Activated CD4-positive, alpha-beta T cell treated with anti-CD3 and anti-CD28 coated beads for 24 hours (primary cell): ENCODE results near the gene ACVRL1.

Source experiments
- DNase-seq, 2 donors: peaks; one replicate each; pipeline ENCODE4 v3.0.0-alpha.2; 2020; ENCODE audit warnings: low read depth in 2 of 2

The ACVRL1 gene

DNA sequence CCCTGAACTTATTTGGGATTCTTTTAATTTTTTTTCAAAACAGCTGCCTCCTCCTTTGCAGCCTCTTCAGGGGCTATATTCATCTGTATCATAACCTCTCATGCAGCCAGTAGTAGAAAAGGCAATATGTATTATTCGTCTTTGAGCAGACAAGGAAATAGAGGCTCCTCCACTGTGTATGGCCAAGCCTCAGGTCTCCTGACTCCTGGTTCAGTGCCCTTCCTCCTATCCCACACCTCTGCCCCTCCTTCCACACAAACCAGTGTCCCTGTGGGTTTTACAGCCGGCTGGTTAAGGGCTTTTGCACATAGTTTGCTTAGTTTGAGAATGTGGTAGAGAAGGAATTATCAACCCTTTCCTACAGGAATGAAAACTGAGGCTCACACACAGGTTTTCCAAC, 8.8 kb upstream of the ACVRL1 start:
- no peak for DNase-seq

DNA sequence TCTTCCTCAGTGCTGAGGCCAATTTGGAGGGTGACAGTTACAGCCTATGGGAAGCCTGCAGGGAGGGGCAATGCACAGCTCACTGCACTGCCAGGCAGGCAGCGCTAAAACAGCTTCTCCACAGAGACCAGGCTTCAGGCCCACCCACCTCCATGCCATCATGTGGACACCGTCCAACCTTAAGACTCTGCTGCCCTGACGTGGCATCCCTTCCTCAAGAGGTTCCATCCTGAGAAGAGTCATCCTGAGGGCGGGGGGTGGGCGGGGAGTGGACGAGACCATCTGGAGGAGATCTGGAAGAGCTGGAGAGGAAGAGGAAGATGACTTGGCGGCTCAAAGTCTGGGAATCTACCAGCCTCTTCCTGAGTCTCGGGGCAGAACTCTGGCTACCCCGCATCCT, 8.4 kb upstream of the ACVRL1 start:
- DNase-seq = no peak

DNA sequence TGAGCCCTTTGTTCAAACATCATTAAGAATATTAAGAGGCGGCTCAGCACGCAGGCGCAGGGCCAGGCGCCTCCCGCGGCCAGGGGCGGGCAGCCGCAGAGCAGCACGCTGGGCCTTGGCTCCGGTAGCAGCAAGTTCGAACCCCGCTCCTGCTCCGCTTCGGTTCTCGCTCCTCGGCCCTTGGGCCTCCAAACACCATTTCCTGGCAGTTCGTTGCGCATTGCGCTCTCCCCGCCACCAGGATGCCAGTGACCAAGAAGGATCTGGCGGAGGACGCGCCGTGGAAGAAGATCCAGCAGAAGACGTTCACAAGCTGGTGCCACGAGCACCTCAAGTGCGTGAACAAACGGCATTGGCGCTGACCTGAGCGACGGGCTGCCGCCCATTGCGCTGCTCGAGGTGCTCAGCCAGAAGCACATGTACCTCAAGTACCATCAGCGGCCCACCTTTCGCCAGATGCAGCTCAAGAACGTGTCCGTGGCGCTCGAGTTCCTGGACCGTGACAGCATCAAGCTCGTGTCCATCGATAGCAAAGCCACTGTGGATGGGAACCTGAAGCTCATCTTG, 6.9 kb upstream of the ACVRL1 start:
- no peak for DNase-seq

DNA sequence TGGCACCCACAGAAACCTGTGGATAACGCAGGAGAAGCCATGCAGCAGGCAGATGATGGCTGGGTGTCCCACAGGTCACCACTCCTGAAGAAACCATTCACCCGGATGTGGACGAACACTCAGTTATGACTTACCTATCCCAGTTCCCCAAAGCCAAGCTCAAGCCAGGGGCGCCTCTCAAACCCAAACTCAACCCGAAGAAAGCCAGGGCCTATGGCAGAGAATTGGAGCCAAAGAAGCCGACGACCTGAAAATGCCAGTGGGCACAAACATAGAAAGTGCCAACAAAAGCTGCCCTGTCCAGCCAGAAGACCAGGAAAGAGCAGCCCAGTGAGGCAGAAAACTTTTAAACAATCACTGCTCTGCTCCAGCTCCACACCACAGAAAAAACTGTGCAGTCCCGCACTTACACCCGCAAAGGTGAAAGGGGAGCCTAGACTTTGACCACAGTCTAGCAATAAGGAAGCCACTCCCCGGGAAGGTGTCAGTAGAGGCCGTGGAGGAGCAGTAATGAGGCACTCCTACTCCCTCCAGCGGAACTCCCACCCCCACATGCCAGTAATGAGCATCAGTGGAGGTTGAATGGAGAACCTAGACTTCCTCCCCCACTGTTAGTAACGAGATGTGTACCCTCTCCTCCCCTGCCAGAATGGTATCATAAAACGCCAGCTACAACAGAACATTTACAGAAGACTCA, 6.0 kb upstream of the ACVRL1 start:
- DNase-seq = no peak

DNA sequence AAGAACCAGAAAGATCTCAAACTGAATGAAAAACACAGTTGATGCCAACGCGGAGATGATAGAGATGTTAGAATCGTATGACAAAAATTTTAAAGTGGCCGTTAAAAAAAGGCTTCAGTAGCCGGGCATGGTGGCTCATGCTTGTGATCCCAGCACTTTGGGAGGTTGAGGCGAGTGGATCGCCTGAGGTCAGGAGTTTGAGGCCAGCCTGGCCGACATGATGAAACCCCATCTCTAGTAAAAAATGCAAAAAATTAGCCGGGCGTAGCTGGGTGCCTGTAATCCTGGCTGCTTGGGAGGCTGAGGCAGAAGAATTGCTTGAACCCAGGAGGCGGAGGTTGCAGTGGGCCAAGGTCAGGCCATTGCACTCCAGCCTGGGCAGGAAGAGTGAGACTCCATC, 5.4 kb upstream of the ACVRL1 start:
- no peak for DNase-seq

DNA sequence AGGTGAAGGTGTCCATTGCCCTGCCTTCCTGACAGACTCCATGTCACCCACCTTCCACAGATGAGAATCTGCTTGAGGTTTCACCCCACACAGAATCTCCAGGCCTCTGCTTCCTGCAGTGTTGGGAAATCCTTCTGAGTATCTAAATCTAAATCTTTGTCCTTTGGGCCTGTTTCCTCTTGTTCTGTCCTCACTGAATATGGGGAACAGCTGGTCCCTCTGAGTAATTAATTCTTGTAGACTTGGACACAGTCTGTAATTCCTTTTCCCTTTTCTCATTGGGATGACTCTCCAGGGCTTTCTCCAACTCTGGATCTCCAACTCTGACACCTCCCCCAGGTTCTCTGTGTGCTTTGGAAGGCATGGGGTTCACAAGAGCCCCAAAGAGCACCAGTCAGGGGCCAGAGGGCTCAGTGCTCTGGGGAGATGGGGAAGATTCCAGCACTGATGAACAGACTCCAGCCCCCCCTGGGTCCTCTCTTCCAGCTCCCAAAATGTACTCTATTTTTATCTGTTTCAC, 2.3 kb upstream of the ACVRL1 start:
- no peak for DNase-seq

DNA sequence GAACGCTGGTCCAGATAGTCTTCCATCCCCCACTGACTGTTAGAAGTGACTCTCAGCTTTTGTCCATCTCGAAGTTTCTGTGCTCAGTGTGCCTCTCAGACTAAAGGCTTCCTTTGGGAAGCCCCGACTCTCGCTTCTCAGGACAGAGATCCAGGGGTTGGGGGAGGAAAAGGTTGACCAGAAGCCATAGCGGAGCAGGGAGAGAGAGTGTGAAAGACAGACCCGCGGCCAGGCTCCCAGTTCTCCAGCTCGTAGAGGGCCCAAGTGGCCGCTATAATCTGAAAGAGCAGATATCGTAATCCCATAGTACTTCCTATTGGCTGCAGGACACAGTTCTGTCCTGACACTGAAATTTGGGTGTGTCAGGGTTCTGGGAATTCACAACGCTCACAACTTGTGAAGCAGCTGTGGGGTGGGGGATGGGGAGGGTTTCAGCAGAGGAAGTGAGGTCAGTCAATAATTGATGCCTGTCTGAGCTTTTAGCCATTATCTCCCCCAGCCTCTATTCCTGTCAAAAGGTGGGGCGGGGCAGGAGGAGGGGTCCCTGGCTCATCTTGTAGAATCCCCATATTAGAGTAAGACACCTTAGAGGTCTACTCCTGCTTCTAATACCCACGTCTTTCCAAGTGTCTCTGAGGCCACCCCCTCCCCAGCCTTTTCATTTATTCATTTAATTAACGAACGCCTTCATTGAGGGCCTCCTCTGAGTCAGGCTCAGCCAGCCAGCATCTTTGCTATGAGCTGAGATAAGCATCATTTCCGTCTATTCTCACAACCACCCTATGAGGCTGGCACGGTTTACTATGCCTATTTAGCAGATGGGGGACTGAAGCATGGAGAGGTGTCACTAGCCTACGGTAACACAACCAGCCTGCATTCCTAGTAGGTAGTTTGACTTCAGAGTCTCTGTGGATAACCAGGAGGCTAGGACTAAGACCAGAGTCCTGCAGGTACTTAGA, 1.6 kb upstream of the ACVRL1 start:
- DNase-seq = no peak

DNA sequence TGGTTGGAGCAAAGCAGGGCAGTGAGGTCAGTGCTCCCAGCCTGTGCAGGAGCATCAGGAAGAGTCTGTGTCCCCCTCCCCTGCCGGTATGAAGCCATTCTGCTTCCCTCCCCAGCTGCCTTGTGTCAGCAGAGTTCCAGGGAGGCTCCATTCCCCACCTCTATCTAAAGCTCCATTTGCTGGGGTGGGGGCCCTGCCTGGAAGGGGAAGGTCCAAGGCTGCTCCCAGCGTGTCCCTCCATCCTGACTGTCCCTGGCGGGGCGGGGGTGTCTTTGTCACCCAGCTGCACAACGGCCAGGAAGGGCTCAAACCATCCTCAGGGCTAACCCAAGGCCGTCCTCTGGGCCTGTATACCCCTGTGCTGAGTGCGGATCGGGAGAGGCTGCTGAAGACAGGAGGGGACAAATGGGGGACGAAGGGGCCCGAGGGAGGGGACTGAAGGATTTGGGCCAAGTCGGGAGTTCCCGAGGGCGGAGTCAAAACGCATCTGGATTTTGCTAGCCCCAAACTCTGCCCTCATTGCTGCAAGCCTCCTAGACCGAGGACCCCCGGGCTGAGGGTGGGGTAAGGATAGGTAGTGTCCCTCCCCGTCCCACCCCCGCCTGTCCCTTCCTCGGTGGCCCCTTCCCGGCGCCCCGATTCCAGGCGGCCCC, 748 bp upstream of the ACVRL1 start:
- DNase-seq = no peak

DNA sequence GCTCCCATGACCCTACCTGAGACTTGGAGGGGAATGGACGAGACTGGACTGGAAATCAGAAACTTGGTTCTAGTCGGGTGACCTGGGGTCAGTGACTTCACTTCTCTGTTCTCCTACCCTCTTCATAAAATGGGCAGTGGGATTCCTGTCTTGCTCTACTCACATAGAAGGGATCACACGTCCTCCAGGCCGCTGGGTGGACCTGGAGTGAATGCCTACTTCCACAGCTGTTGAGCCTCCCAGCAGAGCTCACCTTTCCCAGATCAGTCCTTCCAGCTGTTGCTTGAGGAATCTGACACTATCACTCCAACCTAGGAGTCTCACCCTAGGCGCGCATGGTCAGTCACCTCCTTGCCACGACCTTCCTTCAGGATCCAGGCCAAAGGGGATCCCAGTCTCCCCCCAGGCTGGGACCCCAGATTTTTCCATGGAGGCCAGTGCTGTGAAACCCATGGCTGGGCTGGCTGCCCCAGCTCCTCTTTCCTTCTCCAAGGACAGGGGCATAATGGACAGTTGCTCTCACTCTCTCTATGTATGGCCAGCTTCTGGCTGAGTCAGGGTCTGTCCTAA, 637 bp downstream of the ACVRL1 start:
- no peak for DNase-seq

DNA sequence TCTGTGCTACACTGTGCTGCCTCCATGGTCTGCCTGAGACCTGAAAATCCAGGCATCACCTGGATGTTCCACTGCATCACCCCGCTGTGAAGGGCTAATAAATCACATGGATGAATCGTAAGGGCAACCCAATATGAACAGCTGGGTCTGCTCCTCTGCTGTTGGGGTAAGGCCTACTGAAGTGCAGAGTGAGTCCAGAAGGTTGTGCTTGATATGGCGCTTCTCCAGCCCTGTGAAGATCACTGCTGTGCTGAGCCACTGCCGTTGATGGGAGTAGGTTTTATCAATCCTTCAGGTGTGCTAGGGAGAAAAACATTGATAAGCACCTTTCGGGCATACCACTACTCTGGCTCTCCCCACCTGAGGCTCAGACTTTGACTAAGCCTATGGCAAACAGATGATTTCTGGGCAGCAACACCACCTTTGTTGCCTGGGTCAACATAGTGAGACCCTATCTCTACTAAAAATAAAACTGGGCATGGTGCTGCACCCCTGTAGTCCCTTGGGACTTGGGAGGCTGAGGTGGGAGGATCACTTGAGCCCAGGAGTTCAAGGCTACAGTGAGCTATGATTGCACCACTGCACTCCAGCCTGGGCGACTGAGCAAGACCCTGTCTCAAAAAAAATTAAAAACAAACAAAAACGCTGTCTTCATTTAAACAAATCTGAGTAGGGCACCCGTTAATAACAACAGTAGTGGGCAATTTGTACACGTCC, 1.7 kb downstream of the ACVRL1 start:
- no peak for DNase-seq

DNA sequence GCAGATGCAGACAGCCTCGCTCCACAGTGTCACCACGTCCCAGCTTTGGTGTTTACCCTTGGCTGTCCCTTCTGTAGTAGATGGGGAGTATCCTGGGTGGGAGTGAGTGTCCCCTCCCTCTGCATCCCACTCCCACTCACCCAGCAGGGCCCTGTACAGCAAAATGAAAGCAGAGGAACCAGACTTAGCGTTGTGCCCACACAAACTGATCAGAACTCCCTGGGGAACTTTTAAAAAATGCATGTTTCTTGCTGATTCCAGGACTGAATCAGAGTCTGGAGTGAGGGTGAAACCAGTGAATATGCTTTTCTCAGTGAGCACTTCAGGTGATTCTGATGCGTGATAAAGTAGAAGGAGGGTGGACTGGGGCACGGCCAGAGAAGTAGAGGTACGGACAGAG, 2.9 kb downstream of the ACVRL1 start:
- no peak for DNase-seq

DNA sequence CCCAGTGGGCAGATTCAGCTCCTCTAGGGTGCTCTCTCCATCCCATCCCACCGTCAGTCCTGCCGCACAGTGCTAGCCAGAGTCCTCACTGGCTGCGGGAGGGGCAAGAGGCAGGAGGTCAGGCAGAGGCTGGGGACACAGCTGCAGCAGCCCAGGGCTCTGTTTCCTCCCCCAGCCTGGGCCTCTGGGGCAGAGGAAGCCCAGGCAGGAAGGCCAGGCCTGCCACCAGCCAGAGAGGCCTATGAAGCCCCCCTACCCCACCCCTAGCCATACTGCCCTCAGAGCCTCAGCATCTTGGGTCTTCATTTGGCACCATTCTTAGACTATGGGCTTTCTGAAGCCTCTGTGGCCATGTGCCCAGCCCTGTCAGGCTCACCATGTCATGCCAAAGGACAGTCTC, 3.4 kb downstream of the ACVRL1 start:
- DNase-seq = no peak

DNA sequence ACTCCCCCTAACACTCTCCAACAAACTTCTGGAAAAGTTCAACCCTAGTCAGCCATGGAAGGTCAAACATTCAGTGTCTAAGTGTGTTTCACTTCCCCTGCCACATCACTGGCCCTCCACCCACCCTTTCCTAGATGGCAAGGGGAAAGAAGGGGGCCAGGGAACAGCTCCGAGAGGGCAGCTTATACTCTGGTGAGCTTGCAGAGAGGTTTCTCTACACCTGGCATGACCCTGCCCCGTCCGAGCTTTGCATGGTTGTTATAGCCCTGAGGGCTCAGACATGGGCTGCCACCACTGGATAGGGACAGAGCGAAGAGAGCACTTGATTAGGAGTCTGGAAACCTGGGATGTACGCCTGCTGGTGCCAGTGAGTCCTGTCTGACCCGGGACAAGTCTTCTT, 4.0 kb downstream of the ACVRL1 start:
- DNase-seq = no peak

DNA sequence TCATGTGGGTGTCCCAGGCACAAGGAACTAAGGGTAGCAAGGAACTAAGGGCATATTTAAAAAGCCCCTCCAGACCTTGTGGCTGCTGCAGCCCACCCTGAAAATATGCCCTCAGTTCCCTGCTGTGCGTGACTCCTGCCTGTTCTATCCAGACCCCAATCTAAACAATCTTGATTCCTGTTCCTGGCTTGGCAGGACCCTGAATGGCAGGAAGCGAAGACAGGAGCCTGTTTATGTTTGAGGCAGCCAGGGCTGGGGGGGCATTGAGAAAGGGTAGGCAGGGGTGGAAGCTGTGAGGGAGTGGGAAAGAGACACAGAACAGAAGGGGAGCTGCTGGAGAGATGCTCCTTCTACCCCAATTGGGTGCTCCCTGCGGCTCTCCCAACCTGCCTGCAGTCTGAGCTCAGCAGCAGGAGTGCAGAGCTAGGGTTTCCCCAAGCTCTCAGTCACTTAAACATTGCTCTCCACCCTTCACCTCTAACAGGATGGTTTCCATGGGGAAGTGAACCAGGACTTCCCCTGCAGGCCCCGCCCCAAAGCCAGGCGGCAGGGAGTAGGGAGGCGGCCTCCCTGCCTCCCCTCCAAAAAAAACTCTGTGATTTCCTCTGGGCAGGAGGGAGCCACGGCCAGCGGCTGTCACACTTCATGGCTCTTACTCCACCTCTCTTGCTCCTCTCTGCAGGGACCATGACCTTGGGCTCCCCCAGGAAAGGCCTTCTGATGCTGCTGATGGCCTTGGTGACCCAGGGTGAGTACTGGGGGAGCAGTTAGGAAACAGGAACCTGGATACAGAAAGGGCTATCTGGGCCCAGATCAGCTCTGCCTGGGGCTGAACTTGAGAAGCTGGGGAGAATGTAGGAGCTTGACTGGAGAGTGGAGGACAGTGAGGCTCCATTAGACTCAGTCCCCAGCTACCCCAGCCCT, 4.7 kb downstream of the ACVRL1 start:
- no peak for DNase-seq

DNA sequence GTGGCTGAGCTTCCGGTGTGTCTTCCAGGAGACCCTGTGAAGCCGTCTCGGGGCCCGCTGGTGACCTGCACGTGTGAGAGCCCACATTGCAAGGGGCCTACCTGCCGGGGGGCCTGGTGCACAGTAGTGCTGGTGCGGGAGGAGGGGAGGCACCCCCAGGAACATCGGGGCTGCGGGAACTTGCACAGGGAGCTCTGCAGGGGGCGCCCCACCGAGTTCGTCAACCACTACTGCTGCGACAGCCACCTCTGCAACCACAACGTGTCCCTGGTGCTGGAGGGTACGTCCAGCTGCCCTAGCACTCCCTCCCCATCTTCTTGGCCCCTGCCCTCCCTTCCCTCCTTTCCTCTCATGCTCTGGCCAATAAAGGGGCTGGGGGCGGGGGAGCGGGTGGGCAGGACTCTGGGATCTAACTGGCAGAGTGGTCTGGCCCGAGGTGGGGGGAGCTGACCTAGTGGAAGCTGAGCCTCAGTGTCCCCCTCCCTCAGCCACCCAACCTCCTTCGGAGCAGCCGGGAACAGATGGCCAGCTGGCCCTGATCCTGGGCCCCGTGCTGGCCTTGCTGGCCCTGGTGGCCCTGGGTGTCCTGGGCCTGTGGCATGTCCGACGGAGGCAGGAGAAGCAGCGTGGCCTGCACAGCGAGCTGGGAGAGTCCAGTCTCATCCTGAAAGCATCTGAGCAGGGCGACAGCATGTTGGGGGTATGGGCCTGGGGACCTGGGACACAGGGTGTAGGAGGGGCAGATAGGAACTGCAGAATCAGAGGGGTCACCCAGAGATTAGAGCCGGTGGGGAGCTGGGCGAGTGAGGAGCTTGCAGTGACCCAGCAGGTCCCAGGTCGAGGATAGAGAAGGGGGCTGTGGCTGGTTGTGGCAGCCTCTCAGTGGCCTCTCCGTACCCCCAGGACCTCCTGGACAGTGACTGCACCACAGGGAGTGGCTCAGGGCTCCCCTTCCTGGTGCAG, 6.0 kb downstream of the ACVRL1 start:
- no peak for DNase-seq

DNA sequence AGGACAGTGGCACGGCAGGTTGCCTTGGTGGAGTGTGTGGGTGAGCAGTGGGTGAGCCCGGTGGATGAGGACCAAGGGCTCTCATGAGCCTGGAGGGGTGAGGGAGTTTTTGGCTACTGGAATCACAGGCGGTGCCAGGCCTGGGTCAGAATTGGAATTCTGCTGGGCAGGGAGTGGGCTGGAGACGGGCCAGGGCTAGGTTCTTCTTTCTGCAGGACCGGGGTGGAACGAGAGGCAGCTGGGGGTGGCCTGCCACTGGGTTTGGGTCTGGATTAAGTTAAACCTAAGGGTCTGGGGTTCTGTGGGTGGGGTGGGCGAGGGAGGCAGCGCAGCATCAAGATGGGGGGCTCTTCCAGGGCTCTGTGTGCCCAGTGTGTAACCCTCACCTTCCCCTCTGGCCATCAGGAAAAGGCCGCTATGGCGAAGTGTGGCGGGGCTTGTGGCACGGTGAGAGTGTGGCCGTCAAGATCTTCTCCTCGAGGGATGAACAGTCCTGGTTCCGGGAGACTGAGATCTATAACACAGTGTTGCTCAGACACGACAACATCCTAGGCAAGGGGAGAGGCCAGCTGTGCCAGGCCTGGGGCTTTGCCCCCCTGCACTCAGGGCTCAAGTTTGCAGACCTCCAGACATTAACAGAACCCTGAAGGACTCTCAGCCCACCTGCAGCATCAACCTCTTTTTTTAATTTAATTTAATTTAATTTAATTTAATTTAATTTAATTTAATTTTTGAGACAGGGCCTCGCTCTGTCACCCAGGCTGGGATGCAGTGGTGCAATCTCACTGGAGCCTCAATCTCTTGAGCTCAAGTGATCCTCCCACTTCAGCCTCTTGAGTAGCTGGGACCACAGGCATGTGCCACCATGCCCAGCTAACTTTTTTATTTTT, 7.0 kb downstream of the ACVRL1 start:
- DNase-seq = no peak

DNA sequence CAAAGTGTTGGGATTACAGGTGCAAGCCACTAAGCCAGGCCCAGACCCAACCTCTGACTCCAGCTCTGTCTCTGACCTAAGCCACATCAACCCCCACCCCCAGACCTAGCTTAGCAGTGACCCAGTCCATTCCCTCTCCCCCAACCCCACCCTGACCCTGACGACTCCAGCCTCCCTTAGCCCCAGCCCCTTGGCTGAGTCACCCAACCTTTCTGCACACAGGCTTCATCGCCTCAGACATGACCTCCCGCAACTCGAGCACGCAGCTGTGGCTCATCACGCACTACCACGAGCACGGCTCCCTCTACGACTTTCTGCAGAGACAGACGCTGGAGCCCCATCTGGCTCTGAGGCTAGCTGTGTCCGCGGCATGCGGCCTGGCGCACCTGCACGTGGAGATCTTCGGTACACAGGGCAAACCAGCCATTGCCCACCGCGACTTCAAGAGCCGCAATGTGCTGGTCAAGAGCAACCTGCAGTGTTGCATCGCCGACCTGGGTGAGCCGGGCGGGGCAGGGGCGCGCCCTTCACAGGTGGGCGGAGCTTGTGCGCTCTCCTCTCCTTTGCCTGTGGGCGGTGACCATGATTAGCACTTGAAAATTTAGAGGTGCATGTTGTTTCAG, 7.8 kb downstream of the ACVRL1 start:
- no peak for DNase-seq
